ENCODE data around the gene PARD3B. TPM values are rescaled to one million over a fixed set of nuclear protein-coding genes. Genes with fewer than 3 reads are reported as not detected.

The PARD3B gene
- total and polyA plus RNA-seq, 2 experiments from 2014 or later: 4.3 to 8.5 TPM

DNA sequence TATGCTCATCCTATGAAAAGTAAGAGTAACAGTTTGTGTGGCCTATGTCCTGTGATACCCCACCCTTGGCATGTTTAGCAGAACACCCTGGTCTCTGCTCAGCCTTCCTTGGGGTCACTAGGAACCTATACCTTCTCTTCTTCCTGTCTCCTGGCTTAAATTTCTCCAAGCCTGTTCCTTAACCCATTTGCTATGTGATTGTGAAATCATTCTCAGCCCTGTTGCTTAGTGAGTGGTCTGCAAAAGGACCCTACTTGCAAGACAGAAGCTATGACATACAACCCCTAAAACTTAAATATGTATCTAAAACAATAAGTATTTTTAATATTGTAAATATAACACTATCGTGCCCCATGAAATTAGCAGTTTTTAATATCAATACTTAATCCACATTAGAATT is 524.7 kb downstream of the PARD3B start:
- H3K27ac ChIP-seq: no peak overlapping the region
- H3K4me1 ChIP-seq (ENCODE audit: low read depth): peaks cover 16% of the 10 kb centered on the region
- H3K27me3 ChIP-seq: no peaks in the 10 kb centered on the region
- H3K9me3 ChIP-seq (ENCODE audit: low read depth): no peaks in the 10 kb centered on the region
- no peaks in the 10 kb centered on the region for H3K36me3 ChIP-seq
- TF ChIP-seq, protein P1, sequence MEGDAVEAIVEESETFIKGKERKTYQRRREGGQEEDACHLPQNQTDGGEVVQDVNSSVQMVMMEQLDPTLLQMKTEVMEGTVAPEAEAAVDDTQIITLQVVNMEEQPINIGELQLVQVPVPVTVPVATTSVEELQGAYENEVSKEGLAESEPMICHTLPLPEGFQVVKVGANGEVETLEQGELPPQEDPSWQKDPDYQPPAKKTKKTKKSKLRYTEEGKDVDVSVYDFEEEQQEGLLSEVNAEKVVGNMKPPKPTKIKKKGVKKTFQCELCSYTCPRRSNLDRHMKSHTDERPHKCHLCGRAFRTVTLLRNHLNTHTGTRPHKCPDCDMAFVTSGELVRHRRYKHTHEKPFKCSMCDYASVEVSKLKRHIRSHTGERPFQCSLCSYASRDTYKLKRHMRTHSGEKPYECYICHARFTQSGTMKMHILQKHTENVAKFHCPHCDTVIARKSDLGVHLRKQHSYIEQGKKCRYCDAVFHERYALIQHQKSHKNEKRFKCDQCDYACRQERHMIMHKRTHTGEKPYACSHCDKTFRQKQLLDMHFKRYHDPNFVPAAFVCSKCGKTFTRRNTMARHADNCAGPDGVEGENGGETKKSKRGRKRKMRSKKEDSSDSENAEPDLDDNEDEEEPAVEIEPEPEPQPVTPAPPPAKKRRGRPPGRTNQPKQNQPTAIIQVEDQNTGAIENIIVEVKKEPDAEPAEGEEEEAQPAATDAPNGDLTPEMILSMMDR (IDR thresholded peaks at IDR 0.05; ENCODE audit: low read depth, low read length): no peak
- no peak overlapping the region for H3K4me3 ChIP-seq
- no peak for DNase-seq (ENCODE audit: low read depth in 1 of 2, low spot score in 1 of 2)

GRCh38 chr2:205070889-205071288 is 525.6 kb downstream of the PARD3B start:
- Histone ChIP-seq H3K27ac (no peak overlapping the region), H3K27me3 (no peaks in the 10 kb centered on the region), H3K36me3 (no peaks in the 10 kb centered on the region), H3K4me1 (ENCODE audit: low read depth) (peaks cover 14% of the 10 kb centered on the region), H3K9me3 (ENCODE audit: low read depth) (no peaks in the 10 kb centered on the region), H3K4me3 (no peak overlapping the region)
- no peak for DNase-seq (ENCODE audit: low read depth in 1 of 2, low spot score in 1 of 2)
- TF ChIP-seq, protein P1 (IDR thresholded peaks at IDR 0.05; ENCODE audit: low read depth, low read length): no peak

GRCh38 chr2:205073433-205074020 is 528.3 kb downstream of the PARD3B start:
- TF ChIP-seq, protein P1 (IDR thresholded peaks at IDR 0.05; ENCODE audit: low read depth, low read length): no peak
- H3K4me3 ChIP-seq: no peak overlapping the region
- no peak for DNase-seq (ENCODE audit: low read depth in 1 of 2, low spot score in 1 of 2)
- H3K36me3 ChIP-seq: no peaks in the 10 kb centered on the region
- no peaks in the 10 kb centered on the region for H3K9me3 ChIP-seq (ENCODE audit: low read depth)
- H3K4me1 ChIP-seq (ENCODE audit: low read depth): peaks cover 4% of the 10 kb centered on the region
- H3K27ac ChIP-seq: no peak overlapping the region
- H3K27me3 ChIP-seq: no peaks in the 10 kb centered on the region

DNA sequence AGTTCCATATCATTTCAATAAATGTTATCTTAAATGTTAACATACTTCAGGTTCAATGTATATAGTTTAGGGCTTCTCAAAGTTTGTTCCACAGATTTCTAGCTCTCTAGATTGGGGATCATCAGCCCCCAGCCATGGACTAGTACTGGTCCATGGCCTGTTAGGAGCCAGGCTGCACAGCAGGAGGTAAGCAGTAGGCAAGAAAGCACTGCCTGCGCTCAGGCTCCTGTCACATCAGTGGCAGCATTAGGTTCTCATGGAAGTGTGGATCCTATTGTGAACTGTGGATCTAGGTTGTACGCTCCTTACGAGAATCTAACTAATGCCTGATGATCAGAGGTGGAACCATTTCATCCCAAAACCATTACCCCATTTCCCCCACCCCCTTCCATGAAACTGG is 531.1 kb downstream of the PARD3B start:
- no peak for DNase-seq (ENCODE audit: low read depth in 1 of 2, low spot score in 1 of 2)
- Histone ChIP-seq H3K27me3 (no peaks in the 10 kb centered on the region), H3K27ac (no peak overlapping the region), H3K9me3 (ENCODE audit: low read depth) (no peaks in the 10 kb centered on the region), H3K4me1 (ENCODE audit: low read depth) (peaks cover 4% of the 10 kb centered on the region), H3K36me3 (no peaks in the 10 kb centered on the region), H3K4me3 (no peak overlapping the region)
- TF ChIP-seq, protein P1 (IDR thresholded peaks at IDR 0.05; ENCODE audit: low read depth, low read length): no peak

DNA sequence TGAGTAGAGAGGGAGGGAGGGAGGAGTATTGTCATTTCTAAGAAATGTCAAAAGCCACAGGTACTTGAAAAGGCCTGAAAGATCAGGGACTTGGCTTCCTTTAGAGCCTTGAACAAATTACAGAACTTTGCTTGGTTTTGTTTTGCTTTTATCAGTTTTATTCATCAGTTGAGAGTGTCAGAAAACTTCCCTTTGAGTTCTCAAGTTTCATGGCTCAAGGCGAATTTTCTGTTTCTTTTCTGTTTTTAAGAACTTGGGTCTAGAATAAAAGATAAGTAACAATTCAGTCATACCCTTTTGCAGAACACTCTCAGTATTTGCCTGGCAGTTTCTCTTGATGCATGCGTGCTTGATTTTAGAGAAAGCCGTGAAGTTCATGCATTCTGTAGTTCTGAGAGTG is 531.9 kb downstream of the PARD3B start:
- H3K9me3 ChIP-seq (ENCODE audit: low read depth): no peaks in the 10 kb centered on the region
- TF ChIP-seq, protein P1 (IDR thresholded peaks at IDR 0.05; ENCODE audit: low read depth, low read length): no peak

More for the DNA sequence above, 531.9 kb downstream of the PARD3B start:
- Histone ChIP-seq H3K4me3 (no peak overlapping the region), H3K4me1 (ENCODE audit: low read depth) (peaks cover 4% of the 10 kb centered on the region), H3K27me3 (no peaks in the 10 kb centered on the region), H3K27ac (no peak overlapping the region), H3K36me3 (no peaks in the 10 kb centered on the region)
- no peak for DNase-seq (ENCODE audit: low read depth in 1 of 2, low spot score in 1 of 2)
